SU-DHL-6 (cell line): ENCODE data around the gene CKMT2.

ENCODE experiments used
- CTCF ChIP-seq: fragments of 200-600 bp; sonication (generic); IDR thresholded peaks from one replicate; pipeline ENCODE4 v1.5.1; 2017; ENCODE audit warnings: antibody characterized with exemption, mild to moderate bottlenecking, low read length, moderate library complexity; ENCODE audit not compliant: insufficient read depth, poor library complexity, severe bottlenecking
- EZH2phosphoT487 ChIP-seq: fragments of 200-600 bp; sonication (generic), shearing (Covaris generic); conservative IDR thresholded peaks from 2 replicates; pipeline ENCODE4 v1.6.1; 2018; ENCODE audit warnings: mild to moderate bottlenecking, antibody characterized with exemption, low read length, moderate library complexity, mixed read lengths

GRCh38 chr5:81315336-81315735 is 82.2 kb downstream of the CKMT2 start:
- TF ChIP-seq CTCF (no peak), EZH2phosphoT487 (no peak)
